Activated CD4-positive, alpha-beta T cell treated with anti-CD3 and anti-CD28 coated beads, Interleukin-2, amount 50 U/mL, for 1 hour (primary cell): ENCODE measurements around the gene PLXDC1.

Experiments used
- DNase-seq: peaks from one replicate; pipeline ENCODE4 v3.0.0-alpha.2; 2020

The PLXDC1 gene

DNA sequence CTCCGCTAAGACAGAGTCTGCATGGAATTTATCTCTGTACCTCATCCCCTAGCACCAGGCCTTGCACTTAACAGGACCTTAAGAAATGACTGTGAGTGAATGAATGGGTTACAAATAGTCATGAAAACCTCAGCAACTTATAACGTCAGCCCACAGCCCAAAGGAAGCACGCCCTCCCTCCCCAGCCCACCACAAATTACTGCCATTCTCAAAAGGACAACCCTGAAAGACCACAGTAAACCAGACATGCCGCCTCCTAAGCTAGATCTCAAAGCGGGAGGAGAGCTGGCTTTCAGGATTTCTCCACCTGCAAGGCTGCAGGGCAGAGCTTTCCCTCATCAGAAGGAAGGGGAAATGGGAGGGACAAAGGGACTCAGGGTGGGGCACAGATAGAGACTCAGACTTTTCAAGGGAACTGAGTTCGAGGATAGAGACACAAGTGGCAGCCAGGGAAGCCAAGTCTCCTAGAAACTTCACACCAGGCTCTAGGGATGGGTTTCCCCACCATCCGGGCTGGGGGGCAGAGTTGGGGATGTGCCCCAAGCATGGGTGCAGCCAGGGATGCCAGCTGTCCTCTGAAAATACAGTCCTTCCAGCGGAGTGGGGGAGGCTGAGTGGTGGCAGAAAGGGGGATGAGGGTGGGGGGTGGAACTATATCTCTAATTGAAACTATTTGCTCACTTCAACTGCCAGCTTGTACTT is 56.7 kb downstream of the PLXDC1 start:
- peak; percentile 22 for DNase-seq

DNA sequence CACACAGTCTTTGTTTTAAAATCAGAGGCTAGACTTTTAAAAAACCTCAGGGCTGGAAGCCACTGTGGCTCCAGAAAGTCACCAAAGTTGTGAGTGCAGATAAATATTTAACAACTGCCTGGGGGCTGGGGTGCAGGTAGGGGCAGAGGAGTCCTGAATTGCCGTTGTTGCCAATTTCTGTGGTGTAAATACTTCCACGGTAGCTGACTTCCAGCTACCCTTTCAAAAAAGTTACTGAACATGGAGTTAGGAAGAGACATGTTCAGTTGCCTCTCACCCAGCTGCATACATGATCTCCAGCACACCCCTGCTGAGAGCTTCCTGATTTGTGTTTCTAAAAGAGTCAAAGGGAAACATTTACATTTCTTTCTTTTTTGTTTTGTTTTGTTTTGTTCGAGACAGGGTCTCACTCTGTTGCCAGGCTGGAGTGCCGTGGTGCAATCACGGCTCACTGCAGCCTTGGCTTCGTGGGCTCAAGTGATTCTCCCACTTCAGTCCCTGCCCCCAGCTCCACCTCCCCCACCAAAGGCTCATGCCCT is 58.7 kb downstream of the PLXDC1 start:
- no peak for DNase-seq

DNA sequence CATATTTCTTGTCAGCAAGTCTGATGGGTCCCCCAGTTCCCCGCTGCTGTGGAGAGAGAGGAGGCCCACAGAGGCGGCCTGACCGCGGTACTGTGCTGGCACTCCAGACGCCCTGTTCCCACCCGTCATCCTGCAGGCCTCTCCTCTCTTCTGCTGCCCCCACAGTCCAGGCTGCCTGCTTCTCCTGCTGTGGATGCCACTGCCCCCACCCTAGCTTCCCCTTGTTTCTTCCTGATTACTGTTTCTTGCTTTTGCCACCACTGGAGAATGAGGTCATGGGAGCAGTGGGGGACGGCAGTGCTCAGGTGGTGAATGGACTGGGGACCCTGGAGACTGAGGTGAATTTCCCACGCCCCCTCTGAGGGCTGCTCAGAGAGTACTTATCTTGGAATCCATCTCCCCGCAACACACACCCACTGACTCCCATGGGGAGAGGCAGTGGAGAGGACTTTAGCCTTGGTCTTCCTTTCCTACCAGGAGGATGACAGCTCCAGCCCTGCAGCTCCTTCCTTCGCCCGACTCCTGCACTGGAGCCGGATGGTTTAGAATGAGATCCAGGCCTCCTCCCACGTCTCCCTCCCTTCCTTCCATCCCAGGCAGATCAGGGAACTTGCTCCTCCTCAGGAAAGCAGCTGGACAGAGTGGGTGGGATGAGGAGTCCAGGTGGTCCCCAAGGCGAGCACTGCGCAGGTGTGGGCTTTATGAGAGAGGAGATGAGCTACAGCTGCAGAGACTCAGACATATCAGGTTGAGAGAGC is 60.4 kb downstream of the PLXDC1 start:
- DNase-seq = no peak

DNA sequence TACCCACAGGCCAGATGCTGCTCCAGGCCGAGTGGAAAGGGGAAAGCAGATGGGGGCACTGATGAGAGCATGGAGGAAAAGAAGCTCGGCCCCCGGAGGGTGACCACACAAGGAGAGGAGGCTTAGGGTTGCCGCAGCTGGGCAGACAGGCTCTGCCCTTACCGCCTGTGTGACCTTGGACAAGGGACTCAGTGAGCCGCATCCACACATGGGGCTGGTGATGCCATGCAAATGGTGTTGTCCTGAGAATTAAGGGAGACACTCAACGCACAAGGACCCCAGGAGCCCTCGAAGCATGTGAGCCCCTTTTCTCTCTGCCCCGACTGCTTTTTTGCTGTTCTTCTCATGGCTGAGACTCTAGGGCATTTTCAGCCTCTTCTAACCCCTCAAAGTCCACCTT is 61.0 kb downstream of the PLXDC1 start:
- no peak for DNase-seq

DNA sequence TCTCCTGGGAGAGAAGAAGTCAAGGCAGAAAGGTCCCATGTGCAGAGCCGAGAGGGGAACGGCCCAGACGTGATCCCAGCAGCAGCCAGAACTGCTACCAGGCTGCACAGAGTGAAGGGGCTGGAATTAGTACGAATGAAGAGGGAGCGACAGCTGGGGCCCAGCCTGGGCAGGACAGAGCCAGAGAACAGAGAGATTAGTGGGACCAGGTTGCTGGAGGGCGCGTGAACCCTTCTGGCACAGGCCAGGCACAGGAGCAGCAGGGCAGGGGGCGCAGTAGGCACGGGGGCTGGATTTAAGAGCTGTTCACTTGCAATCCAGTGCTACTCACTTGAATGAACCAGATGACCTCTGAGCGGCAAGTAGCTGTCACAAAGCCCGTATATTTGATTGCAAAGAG is 66.9 kb downstream of the PLXDC1 start:
- DNase-seq = no peak

DNA sequence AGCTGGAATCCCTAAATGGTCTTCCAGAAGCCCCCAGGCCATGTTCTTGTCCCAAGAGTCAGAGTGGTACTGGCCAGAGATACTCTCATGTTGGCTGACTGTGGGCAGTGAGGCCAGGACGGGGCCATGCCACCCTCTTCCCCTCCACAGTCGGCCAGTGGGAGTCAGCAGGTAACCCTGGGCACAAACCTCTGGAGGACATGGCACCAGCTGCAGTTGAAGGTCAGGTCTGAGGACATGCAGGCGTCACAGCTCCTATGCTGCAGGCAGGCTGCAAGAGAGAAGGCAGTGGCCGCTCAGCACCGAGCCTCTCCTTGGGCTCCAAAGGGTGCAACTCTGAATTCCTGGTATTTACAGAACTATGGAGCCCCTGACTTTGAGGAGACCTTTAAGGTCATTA is 68.2 kb downstream of the PLXDC1 start:
- no peak for DNase-seq

DNA sequence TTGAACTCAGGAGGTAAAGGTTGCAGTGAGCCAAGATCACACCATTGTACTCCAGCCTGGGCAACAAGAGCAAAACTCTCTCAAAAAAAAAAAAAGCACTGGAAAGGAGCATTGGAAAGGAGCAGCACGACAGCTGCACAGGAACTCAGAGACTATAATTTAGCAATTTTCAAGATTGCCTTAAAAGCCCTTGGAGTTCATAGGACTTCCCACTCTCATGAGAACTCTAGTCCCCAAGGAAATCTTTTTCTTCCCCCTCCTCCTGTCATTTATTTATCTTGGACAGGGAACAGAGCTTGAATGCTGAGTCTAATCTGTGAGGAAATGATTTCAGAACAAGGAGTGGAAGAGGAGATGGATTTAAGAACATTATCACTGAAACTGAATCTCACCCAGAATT is 69.0 kb downstream of the PLXDC1 start:
- no peak for DNase-seq

DNA sequence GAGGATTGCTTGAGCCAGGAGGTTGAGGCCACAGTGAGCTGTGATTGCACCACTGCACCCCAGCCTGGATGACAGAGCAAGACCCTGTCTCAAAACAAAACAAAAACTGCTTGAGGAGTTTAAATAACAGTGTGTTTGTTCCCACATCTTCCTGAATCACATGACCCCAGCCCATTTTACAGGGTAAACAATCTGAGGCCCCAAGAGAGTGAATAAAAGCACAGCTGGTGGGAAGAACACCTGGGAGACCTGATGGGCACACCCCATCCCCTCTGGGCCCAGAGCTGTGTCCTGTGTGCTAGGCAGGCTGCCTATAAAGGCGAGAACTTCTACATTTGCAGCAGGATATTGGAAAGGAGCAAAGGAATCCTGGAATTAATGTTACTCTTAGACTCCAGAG is 69.6 kb downstream of the PLXDC1 start:
- no peak for DNase-seq

DNA sequence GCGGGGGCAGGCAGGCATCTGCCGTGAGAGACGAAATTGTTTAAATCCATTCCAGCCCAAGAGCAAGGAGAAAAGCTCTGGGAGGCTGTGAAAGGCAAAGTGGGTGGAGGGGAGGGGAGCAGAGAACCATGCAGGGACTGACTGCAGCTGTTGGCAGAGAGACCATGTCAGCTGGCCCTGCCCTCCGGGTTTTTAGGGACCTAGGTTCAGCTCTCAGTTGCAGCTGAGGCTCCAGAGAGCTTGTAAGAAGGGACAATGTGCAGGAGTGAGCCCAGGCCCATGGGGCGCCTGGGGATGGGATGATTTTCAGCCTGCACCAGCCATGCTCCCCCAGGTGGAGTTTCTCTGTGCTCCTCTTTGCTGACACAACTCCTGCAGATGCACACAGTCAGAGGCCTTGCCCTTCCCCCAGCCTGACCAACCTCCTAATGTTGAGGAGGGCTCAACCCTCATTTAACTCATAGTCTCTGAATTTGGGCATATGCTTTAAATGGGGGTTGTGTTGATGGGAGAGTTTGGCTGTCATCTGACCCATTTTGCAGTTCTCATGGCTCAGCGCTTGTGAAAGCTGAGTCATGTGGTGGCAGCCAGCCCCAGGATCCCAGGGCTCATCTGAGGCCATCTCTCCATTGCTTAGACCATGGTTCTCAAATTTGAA is 70.9 kb downstream of the PLXDC1 start:
- DNase-seq = no peak

DNA sequence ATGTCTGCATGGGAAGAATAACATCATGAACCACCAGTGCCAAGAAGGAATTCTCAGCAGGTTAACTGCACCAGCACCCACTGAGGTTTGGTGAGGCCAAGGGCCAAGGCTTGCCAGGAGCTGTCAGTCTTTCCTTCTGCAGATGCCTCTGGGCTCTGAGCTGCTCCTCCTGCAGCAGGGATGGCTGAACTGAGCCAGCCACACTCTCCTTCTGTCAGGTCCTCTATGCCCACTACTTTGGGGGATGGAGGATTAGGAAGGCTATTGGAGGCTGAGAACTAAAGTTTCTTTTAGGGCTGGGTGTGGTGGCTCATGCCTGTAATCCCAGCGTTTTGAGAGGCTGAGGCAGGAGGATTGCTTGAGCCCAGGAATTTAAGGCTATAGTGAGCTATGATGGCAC is 71.6 kb downstream of the PLXDC1 start:
- no peak for DNase-seq

DNA sequence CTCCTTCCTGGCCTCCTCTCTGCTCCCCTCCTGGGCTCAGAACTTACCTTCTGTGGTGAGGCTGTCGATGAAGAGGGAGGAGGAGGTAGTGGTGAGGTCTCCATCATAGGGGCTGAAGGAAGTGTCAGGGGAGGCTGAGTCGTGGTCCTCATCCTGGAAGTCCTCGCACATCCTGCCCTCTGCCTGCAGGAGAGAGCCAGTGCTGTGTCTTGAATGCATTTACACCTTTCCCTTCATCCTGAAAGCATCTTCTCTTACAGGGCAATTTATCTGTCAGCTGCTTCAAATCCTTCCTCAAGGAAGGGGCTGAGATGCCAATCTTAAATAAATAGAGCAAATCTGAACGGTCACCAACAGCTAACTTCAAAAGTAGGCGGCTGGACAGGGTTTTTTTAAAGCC is 73.6 kb downstream of the PLXDC1 start:
- DNase-seq = no peak

DNA sequence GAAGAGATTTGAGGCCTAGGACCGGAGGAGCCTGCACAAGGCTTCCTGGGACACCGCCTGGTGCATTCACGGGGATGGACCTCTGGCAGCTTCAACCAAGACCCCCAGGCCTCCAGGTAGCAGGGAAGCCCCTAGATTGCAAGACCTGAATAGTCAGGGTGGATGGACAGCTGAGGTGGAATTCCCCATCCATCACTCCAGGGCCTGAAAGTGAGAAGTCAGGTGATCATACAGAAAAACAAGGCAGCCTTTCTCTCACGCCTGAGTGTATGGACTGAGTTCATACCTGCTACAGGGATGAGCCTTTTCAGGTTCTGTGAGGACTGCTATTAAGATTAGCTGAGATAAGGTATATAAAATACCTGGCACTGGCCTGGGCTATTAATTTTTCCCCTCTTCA is 74.2 kb downstream of the PLXDC1 start:
- DNase-seq = no peak

DNA sequence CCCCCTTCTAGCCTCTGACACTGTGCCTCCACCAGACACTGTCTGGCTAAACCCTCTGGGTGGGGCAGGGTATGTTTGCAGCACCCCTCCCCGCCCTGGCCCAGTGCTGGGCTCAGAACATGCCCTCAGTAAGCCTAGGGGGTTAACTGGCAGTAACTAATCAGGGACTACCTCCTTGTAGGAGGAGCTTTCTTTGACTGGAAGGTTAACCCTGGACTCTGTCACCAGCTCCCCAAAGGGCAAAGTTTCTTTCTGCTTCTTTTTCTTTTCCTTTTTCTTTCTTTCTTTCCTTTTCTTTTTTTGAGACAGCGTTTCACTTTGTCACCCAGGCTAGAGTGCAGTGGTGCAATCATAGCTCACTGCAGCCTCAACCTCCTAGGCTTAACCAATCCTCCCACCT is 76.8 kb downstream of the PLXDC1 start:
- no peak for DNase-seq

DNA sequence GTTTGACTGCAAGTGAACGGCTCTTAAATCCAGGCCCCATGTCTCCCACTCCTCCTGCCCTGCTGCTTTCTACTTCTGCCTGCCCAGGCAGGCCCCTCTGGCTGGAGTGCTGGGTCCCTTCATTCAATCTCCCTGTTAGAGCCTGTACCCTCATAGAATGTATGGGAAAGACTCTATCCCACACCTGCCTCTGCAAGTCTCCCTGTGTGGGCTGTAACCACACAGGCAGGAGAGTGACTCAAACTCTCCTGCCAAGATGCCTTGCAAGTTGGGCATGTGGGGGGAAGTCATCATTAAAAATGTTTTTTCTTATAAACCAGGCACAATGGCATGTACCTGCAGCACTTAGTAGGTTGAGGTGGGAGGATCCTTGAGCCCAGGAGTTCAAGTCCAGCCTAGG is 77.5 kb downstream of the PLXDC1 start:
- no peak for DNase-seq

DNA sequence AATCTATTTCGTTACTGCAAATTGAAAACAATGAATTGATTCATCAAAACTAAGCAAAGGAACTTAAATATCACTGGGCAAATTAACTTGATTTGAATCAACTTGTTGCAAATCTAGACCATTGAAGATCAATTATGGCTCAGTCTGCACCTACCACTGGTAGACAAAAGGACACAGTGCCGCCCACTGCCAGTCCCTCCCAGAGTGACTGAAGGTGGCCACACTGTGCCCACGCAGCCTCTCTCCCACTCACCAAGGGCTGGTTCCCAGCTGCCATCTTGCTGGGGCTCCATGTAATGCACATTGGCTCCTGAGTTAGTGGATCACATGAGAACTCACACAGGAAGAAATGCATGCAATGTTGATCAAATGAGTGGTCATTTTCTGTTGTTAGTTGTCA is 78.1 kb downstream of the PLXDC1 start:
- no peak for DNase-seq

DNA sequence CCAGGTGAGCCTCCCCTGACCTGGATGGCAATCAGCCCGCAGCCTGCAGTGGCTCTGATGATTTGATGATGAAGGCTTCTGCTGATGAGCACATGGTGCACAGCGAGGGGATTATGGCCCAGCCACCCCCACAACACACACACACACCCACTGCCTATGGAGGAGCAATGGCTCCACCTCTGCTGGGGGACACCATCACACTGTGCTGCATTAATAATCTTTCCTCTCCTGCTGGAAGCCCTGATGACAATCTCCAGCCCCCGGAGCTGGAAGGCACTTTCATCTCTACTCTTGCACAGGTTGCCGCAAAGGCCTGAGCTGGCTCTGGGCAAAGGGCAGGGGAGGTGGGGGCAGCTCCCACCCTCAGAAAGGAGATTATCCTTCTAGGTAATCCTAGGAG is 79.9 kb downstream of the PLXDC1 start:
- DNase-seq = no peak

DNA sequence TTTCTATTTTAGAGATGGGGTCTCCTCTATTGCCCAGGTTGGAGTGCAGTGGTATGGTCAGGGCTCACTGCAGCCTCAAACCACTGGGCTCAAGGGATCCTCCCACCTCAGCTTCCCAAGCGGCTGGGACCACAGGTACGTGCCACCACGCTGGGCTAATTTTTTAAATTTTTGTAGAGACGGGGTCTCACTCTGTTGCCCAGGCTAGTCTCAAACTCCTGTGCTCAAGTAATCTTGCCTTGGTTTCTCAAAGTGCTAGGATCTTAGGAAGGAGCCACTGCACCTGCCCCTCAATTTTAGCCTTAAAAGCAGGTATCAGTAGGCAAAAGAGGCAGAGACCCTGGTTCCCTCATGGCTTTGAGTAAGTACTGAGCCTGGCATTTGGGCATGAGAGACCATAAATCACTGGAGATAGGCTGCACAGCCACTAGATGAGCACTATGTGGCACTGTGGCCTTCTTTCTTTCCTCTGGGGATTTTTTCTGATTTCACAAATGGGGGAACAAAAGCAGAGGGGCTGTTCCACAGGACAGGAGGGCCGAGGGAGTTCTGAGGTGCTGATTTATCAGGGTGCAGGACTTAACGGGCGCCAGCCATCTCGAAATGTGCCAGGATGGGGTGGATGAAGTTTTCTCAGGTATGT is 82.2 kb downstream of the PLXDC1 start:
- peak; percentile 6 for DNase-seq

DNA sequence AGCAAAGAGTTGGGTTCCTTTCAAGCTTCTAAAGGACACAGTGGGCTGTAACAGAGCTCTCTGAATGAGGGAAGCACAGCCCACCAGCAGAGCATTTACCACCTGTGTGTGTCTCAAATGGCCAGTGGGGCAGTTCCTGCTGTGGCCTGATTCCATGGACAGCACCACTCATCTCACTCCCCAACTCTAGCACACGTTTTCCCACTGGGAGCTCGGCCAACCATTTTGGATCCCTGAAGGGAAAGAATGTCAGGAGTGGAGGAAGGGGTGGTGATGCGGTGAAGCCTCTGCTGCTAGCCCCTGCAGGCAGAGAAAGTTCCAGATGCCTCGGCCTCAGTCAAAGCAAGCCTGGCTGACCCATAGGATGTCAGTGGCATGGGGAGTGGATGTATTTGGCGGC is 86.6 kb downstream of the PLXDC1 start:
- DNase-seq = no peak

DNA sequence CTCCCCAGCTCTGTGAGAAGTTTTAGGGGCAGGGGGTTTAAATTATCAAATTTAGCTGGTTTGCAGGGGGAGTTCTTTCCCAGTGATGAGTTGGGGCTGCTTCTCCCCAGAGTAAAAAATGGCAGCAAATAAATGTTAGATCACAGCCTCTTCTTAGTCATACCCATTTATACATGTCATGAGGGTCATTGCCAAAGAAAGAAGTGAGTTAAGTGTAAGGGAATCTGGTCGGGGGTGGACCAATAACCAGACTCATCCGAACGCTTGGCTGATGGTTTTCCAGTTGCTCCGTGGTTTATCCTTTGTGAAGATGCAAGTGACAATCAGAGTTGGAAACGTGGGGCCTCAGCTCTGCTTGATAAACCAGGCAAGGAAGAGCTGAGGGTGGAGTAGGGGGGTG is 87.1 kb downstream of the PLXDC1 start:
- DNase-seq = no peak

DNA sequence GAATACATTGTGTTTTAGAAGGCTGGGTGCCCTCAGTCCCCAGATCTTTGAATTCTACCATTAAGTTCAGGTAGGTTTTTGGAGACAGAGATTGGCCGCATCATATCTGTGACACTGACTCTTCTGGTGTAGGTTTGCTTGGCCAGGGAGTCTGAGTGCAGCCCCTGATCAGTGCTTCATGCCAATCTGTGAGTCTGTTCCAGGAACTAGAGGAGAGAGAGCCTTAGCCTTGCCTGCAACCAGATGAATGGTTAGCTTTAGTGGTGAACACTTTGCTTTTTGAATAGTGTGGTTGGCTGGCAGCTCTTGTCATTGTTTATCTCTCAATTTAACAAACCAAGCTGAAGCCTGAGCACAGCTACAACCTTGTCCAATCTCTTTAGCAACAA is 87.8 kb downstream of the PLXDC1 start:
- no peak for DNase-seq

DNA sequence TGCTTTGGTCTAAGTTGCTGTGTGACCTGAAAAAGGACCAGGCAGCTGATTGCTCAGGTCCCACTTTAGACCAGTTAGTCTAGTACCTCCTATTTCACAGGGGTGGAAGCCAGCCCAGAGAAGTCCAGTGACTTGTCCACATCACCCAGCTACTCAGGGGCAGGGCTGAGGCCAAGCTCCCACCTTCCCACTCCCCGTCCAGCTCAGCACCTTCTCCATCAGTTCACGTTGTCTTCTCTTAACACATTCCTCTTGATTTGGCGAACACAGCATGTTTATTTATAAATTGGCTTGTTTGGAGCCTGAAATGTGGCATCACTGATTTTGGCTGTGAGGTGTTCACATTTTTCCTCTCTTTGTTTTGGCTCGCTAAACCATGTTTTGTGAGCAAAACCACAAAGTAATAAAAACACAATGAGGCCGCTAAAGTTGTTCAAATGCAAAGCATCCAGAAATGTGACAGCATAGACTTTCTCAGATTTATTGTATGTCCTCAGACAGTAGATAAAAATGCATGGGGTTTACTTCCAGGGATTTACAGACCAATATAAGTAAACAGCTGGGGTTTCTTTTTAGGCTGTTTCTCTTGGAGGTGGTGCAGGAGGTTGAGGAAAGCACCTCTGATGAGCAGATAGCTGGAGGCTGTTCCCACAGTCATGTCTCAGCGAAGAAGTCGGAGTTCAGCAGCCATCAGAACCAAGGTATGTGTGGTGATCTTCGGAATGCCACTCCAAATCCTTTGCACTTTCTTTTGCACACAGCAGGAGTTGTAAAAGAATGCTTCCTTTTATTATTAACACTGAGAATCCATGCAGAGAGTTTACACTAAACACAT is 88.4 kb downstream of the PLXDC1 start:
- DNase-seq = no peak

DNA sequence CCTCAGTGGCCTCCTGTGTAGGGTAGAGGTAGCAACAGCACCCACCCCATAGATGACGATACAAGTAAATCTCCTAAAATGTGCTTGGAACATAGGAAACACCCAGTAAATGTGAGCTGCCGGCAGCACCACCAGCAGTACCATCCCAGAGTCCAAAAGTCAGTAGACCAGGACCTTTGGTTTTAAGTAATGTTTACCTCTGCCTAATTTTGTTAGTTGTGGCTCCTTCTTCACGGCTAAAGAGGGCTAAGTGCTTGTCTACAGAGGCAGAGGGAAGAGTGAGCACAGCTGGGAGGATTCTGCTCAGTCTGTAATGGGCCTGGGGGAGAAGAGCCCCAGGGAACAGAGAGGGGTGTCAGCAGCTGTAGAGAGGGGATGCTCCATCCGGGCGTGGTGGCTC is 92.9 kb downstream of the PLXDC1 start:
- DNase-seq = no peak
